Measurements from ENCODE around the gene MN1. TPM values are rescaled to one million over a fixed set of nuclear protein-coding genes. Genes with fewer than 3 reads are reported as not detected.

MN1 gene
- total RNA-seq, 1 donor from 2014 or later, result 2.6 TPM

- Histone ChIP-seq H3K27ac (ENCODE audit: low read depth, low read length) (peak overlapping the region; percentile 61), H3K4me3 (ENCODE audit: low read length in 3 of 3) (no peak overlapping the region), H3K4me1 (ENCODE audit: control insufficient read depth in 3 of 3, insufficient read depth in 3 of 3, low read length in 3 of 3) (peaks cover 83 to 90% (median 84%) of the 10 kb centered on the region in 3 donors), H3K9me3 (ENCODE audit: control insufficient read depth in 3 of 3, low read length in 3 of 3) (no peaks in the 10 kb centered on the region), H3K36me3 (ENCODE audit: control insufficient read depth in 3 of 3, insufficient read depth in 3 of 3, low read length in 3 of 3) (peaks cover 0 to 2% (median 2%) of the 10 kb centered on the region in 3 donors), H3K9ac (ENCODE audit: low read depth in 1 of 3, low read length in 3 of 3) (peak overlapping the region in 1 of 3 donors; percentile 64), H3K27me3 (ENCODE audit: control insufficient read depth in 3 of 3, insufficient read depth in 3 of 3, low read length in 3 of 3) (no peaks in the 10 kb centered on the region)
Observed at GRCh38 chr22:27786291-27786932, 15.1 kb downstream of the MN1 start.

DNA sequence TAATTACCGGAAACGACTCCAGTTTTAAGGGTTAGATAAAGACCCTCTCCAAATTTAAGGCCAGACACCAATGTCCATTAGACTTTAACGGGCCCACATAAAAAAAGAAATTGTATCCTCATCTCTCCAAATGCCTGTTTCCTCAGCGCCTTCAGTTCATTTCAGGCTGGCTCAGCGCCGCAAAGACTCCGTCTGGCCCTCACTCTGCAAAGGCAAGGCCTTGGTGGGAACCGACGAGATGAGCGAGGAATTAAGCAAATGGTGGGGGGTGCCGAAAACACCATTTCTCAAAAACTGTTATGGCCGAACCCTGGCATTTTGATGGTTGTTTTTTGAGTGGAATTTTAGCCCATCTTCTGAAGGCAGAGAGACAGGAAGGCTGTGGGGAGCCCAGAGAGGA, 15.7 kb downstream of the MN1 start:
- Histone ChIP-seq H3K27ac (ENCODE audit: low read depth, low read length) (peak overlapping the region; percentile 61), H3K36me3 (ENCODE audit: control insufficient read depth in 3 of 3, insufficient read depth in 3 of 3, low read length in 3 of 3) (peaks cover 0 to 2% (median 2%) of the 10 kb centered on the region in 3 donors), H3K4me1 (ENCODE audit: control insufficient read depth in 3 of 3, insufficient read depth in 3 of 3, low read length in 3 of 3) (peaks cover 80 to 90% (median 85%) of the 10 kb centered on the region in 3 donors), H3K9ac (ENCODE audit: low read depth in 1 of 3, low read length in 3 of 3) (peak overlapping the region in 2 of 3 donors; percentile 35 to 64), H3K9me3 (ENCODE audit: control insufficient read depth in 3 of 3, low read length in 3 of 3) (no peaks in the 10 kb centered on the region), H3K27me3 (ENCODE audit: control insufficient read depth in 3 of 3, insufficient read depth in 3 of 3, low read length in 3 of 3) (no peaks in the 10 kb centered on the region), H3K4me3 (ENCODE audit: low read length in 3 of 3) (no peak overlapping the region)

DNA sequence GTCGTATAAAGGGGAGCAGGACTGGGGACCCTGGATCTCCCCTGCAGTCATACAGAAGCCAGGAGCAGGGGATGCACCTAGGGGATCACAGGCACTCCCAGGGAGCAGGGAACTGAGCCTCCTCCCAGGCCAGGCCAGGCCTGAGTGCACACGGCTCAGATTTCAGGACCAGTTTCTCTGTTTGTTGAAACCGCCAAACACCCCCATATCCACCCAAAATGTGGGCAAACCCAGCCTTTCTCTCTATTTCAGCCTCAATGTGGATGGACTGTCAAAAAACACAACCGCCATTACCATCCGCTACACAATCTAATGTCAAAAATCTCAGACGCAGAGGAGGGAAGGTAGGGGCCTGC, 17.5 kb downstream of the MN1 start:
- H3K27me3 ChIP-seq (ENCODE audit: control insufficient read depth in 3 of 3, insufficient read depth in 3 of 3, low read length in 3 of 3), result no peaks in the 10 kb centered on the region
- peak overlapping the region in 2 of 3 donors; percentile 36 to 64 for H3K9ac ChIP-seq (ENCODE audit: low read depth in 1 of 3, low read length in 3 of 3)
- no peaks in the 10 kb centered on the region for H3K9me3 ChIP-seq (ENCODE audit: control insufficient read depth in 3 of 3, low read length in 3 of 3)
- H3K4me1 ChIP-seq (ENCODE audit: control insufficient read depth in 3 of 3, insufficient read depth in 3 of 3, low read length in 3 of 3), result peaks cover 78 to 92% (median 89%) of the 10 kb centered on the region in 3 donors
- peak overlapping the region in 1 of 3 donors; percentile 22 for H3K4me3 ChIP-seq (ENCODE audit: low read length in 3 of 3)
- H3K27ac ChIP-seq (ENCODE audit: low read depth, low read length), result peak overlapping the region; percentile 38
- peaks cover 0 to 2% (median 0%) of the 10 kb centered on the region in 3 donors for H3K36me3 ChIP-seq (ENCODE audit: control insufficient read depth in 3 of 3, insufficient read depth in 3 of 3, low read length in 3 of 3)

DNA sequence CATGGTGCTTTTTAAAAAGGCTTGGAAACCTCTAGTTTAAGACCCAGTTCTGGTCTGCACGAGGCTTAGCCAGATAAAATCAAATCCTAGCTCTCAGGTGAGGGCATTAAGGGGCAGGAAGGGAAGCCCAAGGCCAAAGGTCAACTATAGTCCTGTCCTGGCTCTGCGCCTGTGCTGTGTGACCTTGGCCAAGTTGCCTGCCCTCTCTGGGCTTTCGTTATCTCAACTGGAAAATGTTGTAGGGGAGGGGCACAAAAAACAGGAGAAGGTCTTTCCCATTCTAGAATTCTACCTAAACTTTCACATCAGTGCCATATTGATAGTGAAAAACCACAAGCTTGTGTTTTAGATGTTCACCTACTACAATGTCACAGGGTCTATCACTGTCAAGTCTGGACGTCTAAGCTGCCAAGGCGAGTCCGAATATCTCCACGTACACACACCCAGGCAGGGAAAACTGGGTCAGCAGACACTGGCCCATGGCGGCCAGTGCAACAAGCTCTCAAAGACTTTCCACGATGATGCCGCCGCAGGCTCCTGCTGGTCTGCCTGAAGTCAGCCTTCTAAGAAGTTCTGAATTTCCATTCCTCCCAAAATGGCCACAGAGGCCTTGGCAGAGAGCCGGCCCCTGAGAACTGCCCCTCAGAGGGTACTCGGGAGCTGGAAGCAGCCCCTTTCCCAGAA, 18.0 kb downstream of the MN1 start:
- Histone ChIP-seq H3K9ac (ENCODE audit: low read depth in 1 of 3, low read length in 3 of 3) (peak overlapping the region in 2 of 3 donors; percentile 36 to 64), H3K27ac (ENCODE audit: low read depth, low read length) (peak overlapping the region; percentile 38), H3K4me1 (ENCODE audit: control insufficient read depth in 3 of 3, insufficient read depth in 3 of 3, low read length in 3 of 3) (peaks cover 78 to 92% (median 90%) of the 10 kb centered on the region in 3 donors)

GRCh38 chr22:27782088-27782487, 19.5 kb downstream of the MN1 start:
- no peaks in the 10 kb centered on the region for H3K9me3 ChIP-seq (ENCODE audit: control insufficient read depth in 3 of 3, low read length in 3 of 3)
- peak overlapping the region in 2 of 3 donors; percentile 30 to 60 for H3K4me3 ChIP-seq (ENCODE audit: low read length in 3 of 3)
- H3K9ac ChIP-seq (ENCODE audit: low read depth in 1 of 3, low read length in 3 of 3), result peak overlapping the region; percentile 30 to 77 (median 52)
- H3K36me3 ChIP-seq (ENCODE audit: control insufficient read depth in 3 of 3, insufficient read depth in 3 of 3, low read length in 3 of 3), result peaks cover 0 to 3% (median 2%) of the 10 kb centered on the region in 3 donors
- no peaks in the 10 kb centered on the region for H3K27me3 ChIP-seq (ENCODE audit: control insufficient read depth in 3 of 3, insufficient read depth in 3 of 3, low read length in 3 of 3)
- peak overlapping the region; percentile 84 for H3K27ac ChIP-seq (ENCODE audit: low read depth, low read length)
- H3K4me1 ChIP-seq (ENCODE audit: control insufficient read depth in 3 of 3, insufficient read depth in 3 of 3, low read length in 3 of 3), result peaks cover 74 to 93% (median 87%) of the 10 kb centered on the region in 3 donors

More for the DNA sequence above, 18.0 kb downstream of the MN1 start:
- Histone ChIP-seq H3K9me3 (ENCODE audit: control insufficient read depth in 3 of 3, low read length in 3 of 3) (no peaks in the 10 kb centered on the region), H3K36me3 (ENCODE audit: control insufficient read depth in 3 of 3, insufficient read depth in 3 of 3, low read length in 3 of 3) (peaks cover 0 to 3% (median 2%) of the 10 kb centered on the region in 3 donors), H3K27me3 (ENCODE audit: control insufficient read depth in 3 of 3, insufficient read depth in 3 of 3, low read length in 3 of 3) (no peaks in the 10 kb centered on the region), H3K4me3 (ENCODE audit: low read length in 3 of 3) (peak overlapping the region in 1 of 3 donors; percentile 22)

GRCh38 chr22:27780161-27780575, 21.4 kb downstream of the MN1 start:
- Histone ChIP-seq H3K27me3 (ENCODE audit: control insufficient read depth in 3 of 3, insufficient read depth in 3 of 3, low read length in 3 of 3) (no peaks in the 10 kb centered on the region), H3K4me3 (ENCODE audit: low read length in 3 of 3) (no peak overlapping the region), H3K4me1 (ENCODE audit: control insufficient read depth in 3 of 3, insufficient read depth in 3 of 3, low read length in 3 of 3) (peaks cover 79 to 95% (median 87%) of the 10 kb centered on the region in 3 donors), H3K9ac (ENCODE audit: low read depth in 1 of 3, low read length in 3 of 3) (peak overlapping the region in 2 of 3 donors; percentile 51 to 68), H3K27ac (ENCODE audit: low read depth, low read length) (peak overlapping the region; percentile 51), H3K9me3 (ENCODE audit: control insufficient read depth in 3 of 3, low read length in 3 of 3) (no peaks in the 10 kb centered on the region), H3K36me3 (ENCODE audit: control insufficient read depth in 3 of 3, insufficient read depth in 3 of 3, low read length in 3 of 3) (peaks cover 2 to 3% (median 3%) of the 10 kb centered on the region in 3 donors)

DNA sequence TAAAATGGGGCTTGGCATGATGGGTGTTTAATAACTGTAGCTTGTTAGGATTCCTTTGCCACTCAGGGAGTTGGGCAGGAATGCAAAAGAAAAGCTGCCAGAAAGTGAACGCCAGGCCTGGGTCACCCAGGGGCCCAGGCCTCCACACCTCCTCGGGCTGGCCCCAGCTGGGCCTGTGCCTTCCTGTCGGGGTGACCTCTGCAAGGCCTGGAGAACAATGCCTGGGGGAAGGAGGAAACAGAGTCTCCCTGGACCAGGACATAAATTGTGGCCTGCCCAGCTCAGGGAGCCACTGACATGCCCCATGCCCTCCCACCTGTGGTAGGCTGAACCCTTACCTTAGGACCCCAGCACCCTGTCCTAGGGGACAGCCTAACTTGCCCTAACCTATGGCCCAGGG, 21.9 kb downstream of the MN1 start:
- Histone ChIP-seq H3K9ac (ENCODE audit: low read depth in 1 of 3, low read length in 3 of 3) (peak overlapping the region in 2 of 3 donors; percentile 51 to 68), H3K4me3 (ENCODE audit: low read length in 3 of 3) (no peak overlapping the region), H3K9me3 (ENCODE audit: control insufficient read depth in 3 of 3, low read length in 3 of 3) (no peaks in the 10 kb centered on the region), H3K27ac (ENCODE audit: low read depth, low read length) (peak overlapping the region; percentile 51), H3K27me3 (ENCODE audit: control insufficient read depth in 3 of 3, insufficient read depth in 3 of 3, low read length in 3 of 3) (no peaks in the 10 kb centered on the region), H3K4me1 (ENCODE audit: control insufficient read depth in 3 of 3, insufficient read depth in 3 of 3, low read length in 3 of 3) (peaks cover 79 to 95% (median 87%) of the 10 kb centered on the region in 3 donors), H3K36me3 (ENCODE audit: control insufficient read depth in 3 of 3, insufficient read depth in 3 of 3, low read length in 3 of 3) (peaks cover 3 to 8% (median 4%) of the 10 kb centered on the region in 3 donors)

DNA sequence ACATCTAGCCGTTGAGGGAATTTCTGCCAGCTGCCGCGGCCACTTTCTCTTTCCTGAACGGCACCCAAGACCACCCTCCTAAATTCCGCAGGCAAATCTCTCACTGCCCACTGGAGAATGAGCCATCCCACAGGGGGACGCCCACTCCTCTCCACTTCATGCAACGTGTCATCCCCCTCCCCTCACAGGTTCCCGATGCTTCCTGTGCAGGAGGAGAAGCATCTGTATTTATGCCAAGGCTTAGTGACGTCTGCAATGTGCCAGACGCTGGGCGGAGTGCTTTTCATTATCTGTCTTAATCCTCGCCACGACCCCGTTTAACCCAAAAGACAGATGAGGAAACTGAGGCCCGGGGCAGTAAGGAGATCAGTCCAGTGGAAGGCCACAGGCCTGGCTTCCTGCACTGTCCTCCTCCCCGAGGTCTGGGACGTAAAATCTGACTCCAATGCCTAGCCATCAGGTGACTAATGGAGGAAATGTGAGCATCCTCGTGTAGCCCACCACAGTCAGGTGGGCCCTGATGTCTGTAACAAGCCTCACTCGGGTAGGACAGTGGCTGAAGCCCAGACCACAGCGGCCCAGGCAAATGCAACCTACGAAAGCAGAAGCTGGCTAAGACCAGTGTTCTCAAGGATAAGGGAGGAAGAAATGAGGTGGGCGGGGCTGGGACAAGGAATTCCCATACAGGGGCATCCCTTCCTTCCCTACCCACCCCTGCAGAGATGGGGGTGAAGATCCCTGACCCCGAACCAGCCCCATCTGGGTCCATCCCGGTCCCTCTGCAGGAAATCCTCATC, 23.1 kb downstream of the MN1 start:
- no peaks in the 10 kb centered on the region for H3K9me3 ChIP-seq (ENCODE audit: control insufficient read depth in 3 of 3, low read length in 3 of 3)
- peaks cover 3 to 8% (median 5%) of the 10 kb centered on the region in 3 donors for H3K36me3 ChIP-seq (ENCODE audit: control insufficient read depth in 3 of 3, insufficient read depth in 3 of 3, low read length in 3 of 3)
- H3K4me1 ChIP-seq (ENCODE audit: control insufficient read depth in 3 of 3, insufficient read depth in 3 of 3, low read length in 3 of 3), result peaks cover 78 to 94% (median 80%) of the 10 kb centered on the region in 3 donors
- H3K9ac ChIP-seq (ENCODE audit: low read depth in 1 of 3, low read length in 3 of 3), result peak overlapping the region in 2 of 3 donors; percentile 43 to 54
- H3K4me3 ChIP-seq (ENCODE audit: low read length in 3 of 3), result peak overlapping the region in 2 of 3 donors; percentile 23 to 41
- H3K27ac ChIP-seq (ENCODE audit: low read depth, low read length), result no peak overlapping the region
- H3K27me3 ChIP-seq (ENCODE audit: control insufficient read depth in 3 of 3, insufficient read depth in 3 of 3, low read length in 3 of 3), result no peaks in the 10 kb centered on the region

- peak overlapping the region in 1 of 3 donors; percentile 66 for H3K9ac ChIP-seq (ENCODE audit: low read depth in 1 of 3, low read length in 3 of 3)
- H3K4me1 ChIP-seq (ENCODE audit: control insufficient read depth in 3 of 3, insufficient read depth in 3 of 3, low read length in 3 of 3), result peaks cover 66 to 89% (median 70%) of the 10 kb centered on the region in 3 donors
- H3K27ac ChIP-seq (ENCODE audit: low read depth, low read length), result peak overlapping the region; percentile 72
Observed at GRCh38 chr22:27777128-27777527, 24.4 kb downstream of the MN1 start.

More at GRCh38 chr22:27777128-27777527, 24.4 kb downstream of the MN1 start:
- no peaks in the 10 kb centered on the region for H3K9me3 ChIP-seq (ENCODE audit: control insufficient read depth in 3 of 3, low read length in 3 of 3)
- peaks cover 3 to 8% (median 5%) of the 10 kb centered on the region in 3 donors for H3K36me3 ChIP-seq (ENCODE audit: control insufficient read depth in 3 of 3, insufficient read depth in 3 of 3, low read length in 3 of 3)
- no peaks in the 10 kb centered on the region for H3K27me3 ChIP-seq (ENCODE audit: control insufficient read depth in 3 of 3, insufficient read depth in 3 of 3, low read length in 3 of 3)
- no peak overlapping the region for H3K4me3 ChIP-seq (ENCODE audit: low read length in 3 of 3)
